ENCODE data around the gene B3GNT3. TPM values are rescaled to one million over a fixed set of nuclear protein-coding genes. Genes with fewer than 3 reads are reported as not detected.

Gene B3GNT3
- total and polyA plus RNA-seq, 2 donors (not counting 1 experiment from before 2014, with no cell fraction given), result 0.06 TPM; not detected in 1

DNA sequence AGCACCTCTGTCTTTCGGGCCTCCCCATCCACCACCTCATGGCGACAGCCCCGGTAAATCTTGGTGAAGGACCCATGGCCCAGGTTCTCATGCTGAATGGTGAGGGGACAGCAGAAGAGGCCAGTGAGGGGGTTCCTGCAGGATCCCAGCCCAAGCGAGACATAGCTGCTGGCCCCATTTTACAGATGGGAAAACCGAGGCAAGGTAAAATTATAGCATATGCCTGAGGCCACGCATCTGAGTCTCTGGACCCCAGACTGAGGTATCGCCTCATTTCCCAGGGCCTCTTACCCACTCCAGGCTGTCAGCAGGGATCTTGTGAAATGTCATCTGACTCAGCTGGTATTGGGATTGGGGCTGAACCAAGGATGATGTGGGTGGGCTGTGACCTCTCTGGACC, 43.0 kb downstream of the B3GNT3 start:
- no peaks in the 10 kb centered on the region for H3K4me1 ChIP-seq (ENCODE audit: control insufficient read depth in 2 of 2, insufficient read depth in 2 of 2, low read length in 2 of 2)
- H3K9me3 Mint-ChIP-seq (ENCODE audit: insufficient read depth), result no peaks in the 10 kb centered on the region
- peaks cover 32% of the 10 kb centered on the region for H3K79me2 ChIP-seq (ENCODE audit: control insufficient read depth, insufficient read depth, low read length)
- no peaks in the 10 kb centered on the region for H3K27me3 Mint-ChIP-seq
- no peaks in the 10 kb centered on the region for H3K4me1 Mint-ChIP-seq
- intact Hi-C loops (cut with micrococcal nuclease), result no loop called here
- ChIA-PET CTCF (interaction anchor here (0.9 kb wide), 1 partner anchor 22 kb away, joined by 3 read pairs; the partner anchor contains the start of gene RPL18A), POLR2A (no interaction called here)
- no peaks in the 10 kb centered on the region for H3K27me3 ChIP-seq (replicated peaks in 1 of 4; ENCODE audit: control extremely low read depth in 1 of 4, control insufficient read depth in 3 of 4, insufficient read depth in 4 of 4, low read length in 3 of 4)
- no peak overlapping the region for H3K4me2 ChIP-seq (replicated peaks; ENCODE audit: low read depth, low read length, poor library complexity, severe bottlenecking)
- no peak overlapping the region for H3K27ac Mint-ChIP-seq
- DNase-seq (no peak), ATAC-seq (ENCODE audit: low read depth) (no peak)
- peaks cover 0 to 6% (median 0%) of the 10 kb centered on the region in 3 donors for H3K9me3 ChIP-seq (ENCODE audit: control extremely low read depth in 1 of 3, control insufficient read depth in 2 of 3, insufficient read depth in 1 of 3, low read length in 2 of 3)
- H3K9ac ChIP-seq (ENCODE audit: low read length), result no peak overlapping the region
- H4K20me1 ChIP-seq (ENCODE audit: control insufficient read depth, insufficient read depth, low read length, poor library complexity, severe bottlenecking), result peaks cover 33% of the 10 kb centered on the region
- no peak for TF ChIP-seq EZH2 (IDR thresholded peaks at IDR 0.05; ENCODE audit: borderline replicate concordance, insufficient read depth, low read depth, low read length, poor library complexity, severe bottlenecking)
- TF ChIP-seq CTCF (IDR thresholded peaks at IDR 0.05), result no peak
- H3K4me3 ChIP-seq (ENCODE audit: control extremely low read depth in 1 of 5, extremely low read depth in 1 of 5, insufficient read depth in 1 of 5, low read depth in 2 of 5, low read length in 4 of 5), result no peak overlapping the region
- no peak overlapping the region for H2AFZ ChIP-seq (ENCODE audit: insufficient read depth, low read depth, low read length, poor library complexity, severe bottlenecking)
- no peak overlapping the region for H3K4me3 Mint-ChIP-seq
- H3K36me3 ChIP-seq (replicated peaks in 1 of 2; ENCODE audit: control extremely low read depth in 1 of 2, control insufficient read depth in 1 of 2, extremely low read depth in 1 of 2, insufficient read depth in 2 of 2, low read length in 1 of 2), result peaks cover 0 to 86% of the 10 kb centered on the region in 2 experiments
- 95% methylated on average over 6 of the region's 7 CpGs for WGBS (ENCODE audit: insufficient coverage)
- no peak overlapping the region for H3K27ac ChIP-seq (ENCODE audit: low read length in 2 of 2)

GRCh38 chr19:17840019-17840418, 45.1 kb downstream of the B3GNT3 start:
- CTCF ChIA-PET, result no interaction called here

More at GRCh38 chr19:17840019-17840418, 45.1 kb downstream of the B3GNT3 start:
- peaks cover 0 to 6% (median 0%) of the 10 kb centered on the region in 3 donors for H3K9me3 ChIP-seq (ENCODE audit: control extremely low read depth in 1 of 3, control insufficient read depth in 2 of 3, insufficient read depth in 1 of 3, low read length in 2 of 3)
- H3K27ac Mint-ChIP-seq, result no peak overlapping the region
- no peaks in the 10 kb centered on the region for H3K27me3 ChIP-seq (replicated peaks in 1 of 4; ENCODE audit: control extremely low read depth in 1 of 4, control insufficient read depth in 3 of 4, insufficient read depth in 4 of 4, low read length in 3 of 4)
- H3K4me1 Mint-ChIP-seq, result peaks cover 13% of the 10 kb centered on the region
- H3K4me1 ChIP-seq (ENCODE audit: control insufficient read depth in 2 of 2, insufficient read depth in 2 of 2, low read length in 2 of 2), result peaks cover 3 to 19% of the 10 kb centered on the region in 2 donors
- 93% methylated on average over 4 of the region's 6 CpGs for WGBS (ENCODE audit: insufficient coverage)
- POLR2A ChIA-PET, result interaction anchor here (0.6 kb wide), 1 partner anchor 313 kb away, joined by 6 read pairs; a partner anchor contains a TSS
- no peak overlapping the region for H2AFZ ChIP-seq (ENCODE audit: insufficient read depth, low read depth, low read length, poor library complexity, severe bottlenecking)
- no peak overlapping the region for H3K4me3 Mint-ChIP-seq
- peaks cover 46% of the 10 kb centered on the region for H4K20me1 ChIP-seq (ENCODE audit: control insufficient read depth, insufficient read depth, low read length, poor library complexity, severe bottlenecking)
- H3K36me3 ChIP-seq (replicated peaks in 1 of 2; ENCODE audit: control extremely low read depth in 1 of 2, control insufficient read depth in 1 of 2, extremely low read depth in 1 of 2, insufficient read depth in 2 of 2, low read length in 1 of 2), result peaks cover 0 to 83% of the 10 kb centered on the region in 2 experiments
- intact Hi-C loops (cut with micrococcal nuclease), result no loop called here
- H3K4me2 ChIP-seq (replicated peaks; ENCODE audit: low read depth, low read length, poor library complexity, severe bottlenecking), result no peak overlapping the region
- no peak overlapping the region for H3K9ac ChIP-seq (ENCODE audit: low read length)
- TF ChIP-seq EZH2 (IDR thresholded peaks at IDR 0.05; ENCODE audit: borderline replicate concordance, insufficient read depth, low read depth, low read length, poor library complexity, severe bottlenecking) (no peak), CTCF (IDR thresholded peaks at IDR 0.05) (no peak)
- ATAC-seq (ENCODE audit: low read depth), result no peak
- no peak overlapping the region for H3K4me3 ChIP-seq (ENCODE audit: control extremely low read depth in 1 of 5, extremely low read depth in 1 of 5, insufficient read depth in 1 of 5, low read depth in 2 of 5, low read length in 4 of 5)
- H3K27me3 Mint-ChIP-seq, result no peaks in the 10 kb centered on the region
- H3K9me3 Mint-ChIP-seq (ENCODE audit: insufficient read depth), result no peaks in the 10 kb centered on the region
- H3K27ac ChIP-seq (ENCODE audit: low read length in 2 of 2), result no peak overlapping the region
- peaks cover 53% of the 10 kb centered on the region for H3K79me2 ChIP-seq (ENCODE audit: control insufficient read depth, insufficient read depth, low read length)
- no peak for DNase-seq

All from B cell (primary cell).